Measurements from ENCODE around the gene UACA.

DNA sequence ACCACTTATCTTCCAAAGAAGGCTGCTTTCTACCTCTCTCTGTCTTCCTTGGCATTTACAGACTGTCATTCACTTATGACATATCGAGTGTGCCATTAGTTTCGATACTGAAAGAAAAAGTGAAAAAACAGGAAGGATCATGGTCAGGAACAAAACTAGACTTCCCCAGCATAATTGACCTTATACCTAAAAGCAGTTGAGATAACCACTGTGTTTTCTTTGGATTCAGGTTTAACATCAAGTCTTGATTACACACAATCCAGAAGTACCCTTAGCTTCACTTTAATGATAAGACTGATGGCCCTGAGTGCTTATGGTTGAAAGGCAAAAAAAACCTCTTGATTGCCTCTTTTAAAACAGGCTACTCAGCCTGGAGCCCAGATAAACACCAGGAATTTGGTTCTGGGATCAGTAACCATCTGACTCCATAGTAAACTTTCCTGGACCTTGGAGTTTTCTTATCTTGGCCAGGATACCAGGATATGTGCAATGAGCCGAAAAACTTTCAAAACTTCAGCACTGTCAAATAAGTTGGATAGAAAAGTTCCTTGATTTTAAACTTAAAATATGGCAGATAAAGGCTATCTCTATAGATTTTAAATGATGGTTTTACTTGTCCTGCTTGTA is 5.0 kb upstream of the UACA start:
- TF ChIP-seq POLR2A (IDR thresholded peaks at IDR 0.05; ENCODE audit: control extremely low read depth in 1 of 2, low read depth in 2 of 2, low read length in 2 of 2) (no peak), RXRA (IDR thresholded peaks at IDR 0.05; ENCODE audit: insufficient read depth, low read depth, low read length) (no peak), RFX5 (IDR thresholded peaks at IDR 0.05; ENCODE audit: borderline replicate concordance, low read depth, low read length) (no peak)
